ENCODE data around the gene SPTBN5.

GRCh38 chr15:41870689-41871081, 23.2 kb downstream of the SPTBN5 start:
- TF ChIP-seq CTCF (IDR thresholded peaks at IDR 0.05), result no peak
- TF ChIP-seq POLR2A (IDR thresholded peaks at IDR 0.05), result no peak

Data from heart left ventricle (tissue), 13 donors.